HepG2 (cell line): Measurements from ENCODE around the gene CRIM1. TPM values are rescaled to one million over a fixed set of nuclear protein-coding genes. Genes with fewer than 3 reads are reported as not detected.

Experiments
- ATAC-seq: fragments of 200-7000 bp; cut with Tn5 transposase; 3 replicates; pipeline ENCODE4 v1.9.1; 2020; ENCODE audit warnings: mild to moderate bottlenecking, moderate library complexity
- BruUV-seq: library from RNA; stranded (reverse); fragments of 400-500 nt; replicated peaks from 2 replicates; lab custom pipeline; 2021; lab: Mats Ljungman, UMichigan
- CTCF ChIA-PET: fragments of 300-600 bp; formaldehyde crosslinking; extraction: SDS; loops from one replicate; lab custom pipeline; 2021; ENCODE audit warnings: low total read pairs, inconsistent platforms, low intra/inter-chr PET ratio; lab: Yijun Ruan, JAX
- POLR2A ChIA-PET: fragments of 350-600 bp; sonication (Branson Sonifier 250); formaldehyde crosslinking; loops from one replicate; lab custom pipeline; 2020; ENCODE audit warnings: antibody characterized with exemption, inconsistent platforms; lab: Yijun Ruan, JAX
- DNase-seq: peaks from one replicate; pipeline ENCODE4 v3.0.0-alpha.2; 2015; ENCODE audit warnings: low spot score
- FAIRE-seq: peaks from 3 replicates; lab custom pipeline; 2011; peaks lifted over from hg19 to GRCh38; lab: Jason Lieb, UNC
- H2AFZ ChIP-seq: one replicate; pipeline ENCODE4 v1.6.1; 2011; ENCODE audit warnings: low read length, inconsistent platforms
- H3K27ac ChIP-seq: fragments of 300-600 bp; 3 replicates; pipeline ENCODE4 v1.8.0; 2011; ENCODE audit warnings: mixed run types, mild to moderate bottlenecking, mixed read lengths, low read length, inconsistent platforms; ENCODE audit not compliant: insufficient read depth; ENCODE audit errors: extremely low read length
- H3K27me3 ChIP-seq, 2 experiments: fragments of 200-600 bp in 1 of 2; 2 replicates in 1 of 2; 3 replicates in 1 of 2; pipeline versions ENCODE4 v1.6.0 to v1.8.0; 2011; ENCODE audit warnings: low read length in 2 of 2, mild to moderate bottlenecking in 2 of 2, moderate library complexity in 2 of 2, inconsistent platforms in 1 of 2; ENCODE audit not compliant: insufficient read depth in 2 of 2, control insufficient read depth in 1 of 2
- H3K36me3 ChIP-seq, 2 experiments: fragments of 200-600 bp in 1 of 2; replicated peaks in 1 of 2; 2 replicates in 1 of 2; 3 replicates in 1 of 2; pipeline versions ENCODE4 v1.5.1 to v1.8.0; 2011; ENCODE audit warnings: low read length in 2 of 2, inconsistent platforms in 1 of 2; ENCODE audit not compliant: insufficient read depth in 2 of 2, control insufficient read depth in 1 of 2
- H3K4me1 ChIP-seq: 2 replicates; pipeline ENCODE4 v1.5.1; 2012; ENCODE audit warnings: low read length, inconsistent platforms; ENCODE audit not compliant: insufficient read depth
- H3K4me2 ChIP-seq: 2 replicates; pipeline ENCODE4 v1.6.0; 2011; ENCODE audit warnings: low read depth, low read length, inconsistent platforms
- H3K4me3 ChIP-seq, 3 experiments: fragments of 200-600 bp in 1 of 3; sonication (generic), shearing (Covaris generic) in 1 of 3; replicated peaks in 1 of 3; 2 replicates each; pipeline ENCODE4 v1.5.1; 2011 to 2016; ENCODE audit warnings: low read length in 3 of 3, inconsistent platforms in 2 of 3, low read depth in 2 of 3, mild to moderate bottlenecking in 2 of 3, control low read depth in 1 of 3, mixed read lengths in 1 of 3; ENCODE audit not compliant: insufficient read depth in 1 of 3
- H3K79me2 ChIP-seq: one replicate; pipeline ENCODE4 v1.6.1; 2011; ENCODE audit warnings: low read length, inconsistent platforms; ENCODE audit not compliant: insufficient read depth
- H3K9ac ChIP-seq: 2 replicates; pipeline ENCODE4 v1.6.0; 2011; ENCODE audit warnings: mild to moderate bottlenecking, low read depth, low read length, inconsistent platforms; ENCODE audit not compliant: insufficient read depth
- H3K9me3 ChIP-seq: 2 replicates; pipeline ENCODE4 v1.5.1; 2012; ENCODE audit warnings: mild to moderate bottlenecking, low read length
- H4K20me1 ChIP-seq: 2 replicates; pipeline ENCODE4 v1.6.0; 2011; ENCODE audit warnings: inconsistent platforms, mild to moderate bottlenecking, low read length, moderate library complexity; ENCODE audit not compliant: insufficient read depth
- FOSL2 ChIP-seq: sonication (generic); formaldehyde crosslinking; IDR thresholded peaks from 2 replicates; pipeline ENCODE4 v1.4.0; 2020; ENCODE audit warnings: missing genetic modification reagents
- FOXC1 ChIP-seq: sonication (generic); formaldehyde crosslinking; IDR thresholded peaks from 2 replicates; pipeline ENCODE4 v1.8.0; 2022; ENCODE audit warnings: mild to moderate bottlenecking, missing genetic modification reagents, borderline replicate concordance
- GFI1 ChIP-seq: sonication (generic); formaldehyde crosslinking; IDR thresholded peaks from 2 replicates; pipeline ENCODE4 v1.5.0; 2020; ENCODE audit warnings: missing genetic modification reagents, mild to moderate bottlenecking, borderline replicate concordance
- MAFK ChIP-seq, 2 experiments: IDR thresholded peaks in 1 of 2; conservative IDR thresholded peaks in 1 of 2; 2 replicates each; pipeline ENCODE4 v1.6.1; 2011; ENCODE audit warnings: improper control_type of control experiment in 2 of 2, low read length in 2 of 2
- MED8 ChIP-seq: sonication (generic); formaldehyde crosslinking; IDR thresholded peaks from 2 replicates; pipeline ENCODE4 v1.8.1; 2023; ENCODE audit warnings: mild to moderate bottlenecking, missing genetic modification reagents; ENCODE audit not compliant: insufficient replicate concordance
- NFKB2 ChIP-seq: sonication (generic); formaldehyde crosslinking; IDR thresholded peaks from 2 replicates; pipeline ENCODE4 v1.4.0; 2020; ENCODE audit warnings: missing genetic modification reagents, borderline replicate concordance
- PRMT3 ChIP-seq: sonication (generic); formaldehyde crosslinking; IDR thresholded peaks from 2 replicates; pipeline ENCODE4 v1.8.1; 2022; ENCODE audit warnings: low read depth, mild to moderate bottlenecking, moderate library complexity, missing genetic modification reagents, borderline replicate concordance
- ZNF225 ChIP-seq: sonication (generic); formaldehyde crosslinking; IDR thresholded peaks from 2 replicates; pipeline ENCODE4 v1.4.0; 2020; ENCODE audit warnings: mild to moderate bottlenecking, missing genetic modification reagents
- ZNF30 ChIP-seq: sonication (generic); formaldehyde crosslinking; IDR thresholded peaks from 2 replicates; pipeline ENCODE4 v1.5.0; 2020; ENCODE audit warnings: mild to moderate bottlenecking, missing genetic modification reagents
- ZNF44 ChIP-seq: sonication (generic); formaldehyde crosslinking; IDR thresholded peaks from 2 replicates; pipeline ENCODE4 v1.5.1; 2020; ENCODE audit warnings: mild to moderate bottlenecking, missing genetic modification reagents
- ZNF709 ChIP-seq: sonication (generic); formaldehyde crosslinking; IDR thresholded peaks from 2 replicates; pipeline ENCODE4 v1.5.0; 2020; ENCODE audit warnings: mild to moderate bottlenecking, missing genetic modification reagents
- ZNF891 ChIP-seq: sonication (generic); formaldehyde crosslinking; IDR thresholded peaks from 2 replicates; pipeline ENCODE4 v1.5.0; 2020; ENCODE audit warnings: mild to moderate bottlenecking, missing genetic modification reagents
- ZSCAN30 ChIP-seq: sonication (generic); formaldehyde crosslinking; IDR thresholded peaks from 2 replicates; pipeline ENCODE4 v1.5.0; 2020; ENCODE audit warnings: mild to moderate bottlenecking, missing genetic modification reagents
- WGBS: methylation state at CpG from one replicate; pipeline ENCODE4 v1.1.6; 2017; ENCODE audit warnings: low lambda C conversion rate; 5-methylcytosine and 5-hydroxymethylcytosine counted together
- in situ Hi-C: cut with HindIII; loops from 2 replicates; pipeline ENCODE4 v1.10.0; 2017; ENCODE audit warnings: low pct_unique_long_range_greater_than_20kb; ENCODE audit not compliant: extremely low pct_ligation_motif_present
- intact Hi-C: fragments of 100-400 bp; cut with micrococcal nuclease; formaldehyde crosslinking; loops from one replicate; pipeline ENCODE4 v1.10.0; 2022; ENCODE audit not compliant: unreplicated experiment
- polyA plus RNA-seq, 8 experiments: library from polyadenylated mRNA; depleted of rRNA in 3 of 8; stranded (reverse) in 7 of 8; unstranded in 1 of 8; fragments of >200 nt; fragmentation: Illumina TruSeq in 4 of 8; extraction: Trizol in 4 of 8; gene quantifications; 2 replicates each; pipeline versions ENCODE4 v1.2.1 to v1.2.3, GENCODE V29; 2011 to 2016; ENCODE audit warnings: low read depth in 4 of 8, missing spikeins in 1 of 8, mixed read lengths in 1 of 8; ENCODE audit not compliant: insufficient read depth in 1 of 8
- total RNA-seq, 5 experiments: library from RNA; depleted of rRNA; stranded (reverse); fragments of >200 nt; fragmentation: Illumina TruSeq; extraction: Trizol; gene quantifications; 2 replicates each; pipeline ENCODE4 v1.2.3, GENCODE V29; 2016; ENCODE audit warnings: low read depth in 1 of 5
- TF ChIP-seq, protein P1 (sequence below): sonication (generic); formaldehyde crosslinking; conservative IDR thresholded peaks from 2 replicates; pipeline ENCODE4 v1.4.0; 2020; ENCODE audit warnings: missing genetic modification reagents
- TF ChIP-seq, protein P2 (sequence below): sonication (generic); formaldehyde crosslinking; IDR thresholded peaks from 2 replicates; pipeline ENCODE4 v1.4.0; 2020; ENCODE audit warnings: mild to moderate bottlenecking, missing genetic modification reagents

Gene CRIM1
- total and polyA plus RNA-seq, 2 of the 13 experiments (the other 11 are each of a cell fraction or from before 2014, with no cell fraction given) = 39.1 to 69.9 TPM

DNA sequence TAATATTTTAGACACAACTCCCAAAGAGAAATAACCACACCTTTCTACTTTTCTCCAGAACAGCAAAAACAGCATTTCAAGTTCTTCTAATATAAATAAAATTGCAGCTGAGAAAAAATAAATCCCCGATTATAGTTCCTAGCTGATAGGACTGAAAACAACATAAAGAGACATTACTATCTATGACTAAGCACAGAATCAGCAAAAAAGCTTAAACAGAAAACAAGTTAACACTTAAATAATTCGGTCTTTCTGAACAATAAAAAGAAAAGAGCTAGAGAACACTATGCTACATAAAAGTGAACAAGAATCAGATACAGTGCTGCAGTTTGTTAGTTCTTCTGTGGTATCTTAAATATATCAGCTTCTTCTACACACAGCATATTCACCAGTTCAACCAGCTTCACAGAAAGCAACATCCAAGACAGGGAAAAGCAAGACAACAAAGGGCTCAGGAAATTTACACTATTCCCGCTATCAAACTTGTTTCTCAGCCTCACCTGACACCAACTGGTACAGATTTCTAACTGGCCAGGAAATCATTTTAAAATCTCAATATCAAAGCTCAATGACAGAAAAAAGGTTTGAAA lies 213.8 kb downstream of the CRIM1 start:
- Histone ChIP-seq H3K36me3 (peaks cover 2 to 46% of the 10 kb centered on the region in 2 experiments; a peak in 4 of 5 replicates), H3K4me2 (no peak overlapping the region), H3K27ac (no peak overlapping the region), H4K20me1 (no peaks in the 10 kb centered on the region), H3K4me3 (no peak overlapping the region), H3K79me2 (no peaks in the 10 kb centered on the region), H3K9ac (no peak overlapping the region), H3K4me1 (0 out of 2 replicates have a peak, but pooled peaks cover under 1% of the 10 kb centered on the region), H2AFZ (no peak overlapping the region), H3K27me3 (no peaks in the 10 kb centered on the region), H3K9me3 (no peaks in the 10 kb centered on the region)
- CTCF ChIA-PET = no interaction called here
- intact Hi-C loops (no loop called here), in situ Hi-C loops (no loop called here)
- ATAC-seq (no peak), FAIRE-seq (no peak), DNase-seq (no peak)
- WGBS = 96% methylated on average over 3 of the region's 3 CpGs
- POLR2A ChIA-PET = no interaction called here
- BruUV-seq = no TSS peak
- TF ChIP-seq MAFK (conservative IDR thresholded peaks at IDR 0.05 in 1 of 2, IDR thresholded peaks at IDR 0.05 in 1 of 2; ENCODE audit: low read length in 2 of 2) (0 out of 4 replicates have a peak, but pooled peaks of 1 of the 2 experiments have one; percentile 14), ZNF44 (no peak)

DNA sequence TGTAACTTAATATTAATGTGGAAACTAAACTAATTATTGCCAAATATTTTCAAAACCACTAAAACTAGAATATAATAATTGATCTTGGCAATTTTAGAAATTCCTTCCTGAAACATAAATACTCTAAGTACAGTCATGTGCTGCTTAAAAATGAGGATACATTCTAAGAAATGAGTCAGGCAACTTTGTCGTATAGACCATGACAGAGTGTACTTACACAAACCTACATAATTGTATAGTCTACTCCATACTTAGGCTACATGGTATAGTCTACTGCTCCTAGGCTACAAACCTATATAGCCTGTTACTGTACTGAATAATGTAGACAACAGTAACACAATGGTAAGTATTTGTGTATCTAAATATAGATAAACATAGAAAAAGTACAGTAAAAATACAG lies 214.8 kb downstream of the CRIM1 start:
- Histone ChIP-seq H3K4me1 (no peaks in the 10 kb centered on the region), H4K20me1 (no peaks in the 10 kb centered on the region), H3K27me3 (no peaks in the 10 kb centered on the region), H2AFZ (no peak overlapping the region), H3K79me2 (no peaks in the 10 kb centered on the region), H3K36me3 (peaks cover 2 to 42% of the 10 kb centered on the region in 2 experiments; a peak in 4 of 5 replicates), H3K4me3 (no peak overlapping the region), H3K27ac (no peak overlapping the region), H3K9me3 (no peaks in the 10 kb centered on the region), H3K9ac (no peak overlapping the region), H3K4me2 (no peak overlapping the region)
- intact Hi-C loops (no loop called here), in situ Hi-C loops (no loop called here)
- TF ChIP-seq FOXC1 (CRISPR knock-in tag) = no peak
- TF ChIP-seq ZNF30 (CRISPR knock-in tag) = no peak
- TF ChIP-seq ZSCAN30 = no peak
- TF ChIP-seq PRMT3 (CRISPR knock-in tag) = no peak
- TF ChIP-seq MED8 (CRISPR knock-in tag) = no peak
- TF ChIP-seq NFKB2 (CRISPR knock-in tag) = no peak
- TF ChIP-seq, protein P1, sequence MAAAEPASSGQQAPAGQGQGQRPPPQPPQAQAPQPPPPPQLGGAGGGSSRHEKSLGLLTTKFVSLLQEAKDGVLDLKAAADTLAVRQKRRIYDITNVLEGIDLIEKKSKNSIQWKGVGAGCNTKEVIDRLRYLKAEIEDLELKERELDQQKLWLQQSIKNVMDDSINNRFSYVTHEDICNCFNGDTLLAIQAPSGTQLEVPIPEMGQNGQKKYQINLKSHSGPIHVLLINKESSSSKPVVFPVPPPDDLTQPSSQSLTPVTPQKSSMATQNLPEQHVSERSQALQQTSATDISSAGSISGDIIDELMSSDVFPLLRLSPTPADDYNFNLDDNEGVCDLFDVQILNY (CRISPR knock-in tag) = no peak
- TF ChIP-seq, protein P2, sequence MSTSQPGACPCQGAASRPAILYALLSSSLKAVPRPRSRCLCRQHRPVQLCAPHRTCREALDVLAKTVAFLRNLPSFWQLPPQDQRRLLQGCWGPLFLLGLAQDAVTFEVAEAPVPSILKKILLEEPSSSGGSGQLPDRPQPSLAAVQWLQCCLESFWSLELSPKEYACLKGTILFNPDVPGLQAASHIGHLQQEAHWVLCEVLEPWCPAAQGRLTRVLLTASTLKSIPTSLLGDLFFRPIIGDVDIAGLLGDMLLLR (CRISPR knock-in tag) = no peak
- TF ChIP-seq FOSL2 (CRISPR knock-in tag) = no peak
- no peak for TF ChIP-seq ZNF44
- TF ChIP-seq ZNF225 (CRISPR knock-in tag) = no peak
- no peak for TF ChIP-seq ZNF709 (CRISPR knock-in tag)
- TF ChIP-seq GFI1 (CRISPR knock-in tag) = no peak
- TF ChIP-seq ZNF891 (CRISPR knock-in tag) = no peak
- no TSS peak for BruUV-seq
- FAIRE-seq = no peak
- ATAC-seq = no peak
- ChIA-PET CTCF (no interaction called here), POLR2A (no interaction called here)
- DNase-seq = no peak
- WGBS = 98% methylated on average over 1 of the region's 1 CpG
